ENCODE data around the gene CCL11. TPM values are rescaled to one million over a fixed set of nuclear protein-coding genes. Genes with fewer than 3 reads are reported as not detected.

The CCL11 gene
- total and polyA plus RNA-seq, 2 experiments from 2014 or later: not detected

GRCh38 chr17:34290586-34290985, 5.0 kb downstream of the CCL11 start (continued):
- TF ChIP-seq REST (IDR thresholded peaks at IDR 0.05; ENCODE audit: unreplicated experiment): no peak
- TF ChIP-seq EZH2phosphoT487 (IDR thresholded peaks at IDR 0.05; ENCODE audit: unreplicated experiment): no peak

GRCh38 chr17:34291721-34292348, 6.3 kb downstream of the CCL11 start:
- Histone ChIP-seq H3F3A (replicated peaks; ENCODE audit: low read depth) (no peaks in the 10 kb centered on the region), H3K4me2 (no peak overlapping the region), H3K36me3 (ENCODE audit: insufficient read depth) (no peaks in the 10 kb centered on the region), H4K20me1 (replicated peaks; ENCODE audit: insufficient read depth) (no peaks in the 10 kb centered on the region), H3K27ac (ENCODE audit: low read depth) (no peak overlapping the region), H3K27me3 (ENCODE audit: insufficient read depth) (no peaks in the 10 kb centered on the region), H3K4me1 (ENCODE audit: insufficient read depth) (no peaks in the 10 kb centered on the region), H3K79me2 (replicated peaks; ENCODE audit: insufficient read depth) (no peaks in the 10 kb centered on the region), H2AFZ (no peak overlapping the region), H3K9me2 (ENCODE audit: insufficient read depth) (peaks cover 12% of the 10 kb centered on the region; the same call in 1 of the 2 replicates), H3K4me3 (no peak overlapping the region)
- H3K27me3 Mint-ChIP-seq (ENCODE audit: insufficient read depth, low read depth, poor library complexity): peaks cover 4% of the 10 kb centered on the region
- no peaks in the 10 kb centered on the region for H3K4me1 Mint-ChIP-seq
- ATAC-seq (no peak), DNase-seq (ENCODE audit: low spot score) (no peak)
- H3K27ac Mint-ChIP-seq: no peak overlapping the region
- no peaks in the 10 kb centered on the region; the same call in 2 of the 3 replicates for H3K9me3 Mint-ChIP-seq
- H3K36me3 Mint-ChIP-seq (ENCODE audit: low read depth): no peaks in the 10 kb centered on the region
- no peak overlapping the region for H3K4me3 Mint-ChIP-seq
- TF ChIP-seq EZH2phosphoT487 (IDR thresholded peaks at IDR 0.05; ENCODE audit: unreplicated experiment): no peak
- no peak for TF ChIP-seq ZNF331 (CRISPR knock-in tag; IDR thresholded peaks at IDR 0.05; ENCODE audit: low read depth)
- no peak for TF ChIP-seq ZNF114 (CRISPR knock-in tag; IDR thresholded peaks at IDR 0.05)
- no peak for TF ChIP-seq STAT1 (IDR thresholded peaks at IDR 0.05; ENCODE audit: unreplicated experiment)
- TF ChIP-seq REST (IDR thresholded peaks at IDR 0.05; ENCODE audit: unreplicated experiment): no peak
- no peak for TF ChIP-seq NANOG (IDR thresholded peaks at IDR 0.05; ENCODE audit: borderline replicate concordance)
- TF ChIP-seq EZH2 (IDR thresholded peaks at IDR 0.05; ENCODE audit: low read depth, unreplicated experiment): no peak
- TF ChIP-seq CTCF (conservative IDR thresholded peaks at IDR 0.05; ENCODE audit: low read depth in 2 of 2): no peak
- TF ChIP-seq, protein P1, sequence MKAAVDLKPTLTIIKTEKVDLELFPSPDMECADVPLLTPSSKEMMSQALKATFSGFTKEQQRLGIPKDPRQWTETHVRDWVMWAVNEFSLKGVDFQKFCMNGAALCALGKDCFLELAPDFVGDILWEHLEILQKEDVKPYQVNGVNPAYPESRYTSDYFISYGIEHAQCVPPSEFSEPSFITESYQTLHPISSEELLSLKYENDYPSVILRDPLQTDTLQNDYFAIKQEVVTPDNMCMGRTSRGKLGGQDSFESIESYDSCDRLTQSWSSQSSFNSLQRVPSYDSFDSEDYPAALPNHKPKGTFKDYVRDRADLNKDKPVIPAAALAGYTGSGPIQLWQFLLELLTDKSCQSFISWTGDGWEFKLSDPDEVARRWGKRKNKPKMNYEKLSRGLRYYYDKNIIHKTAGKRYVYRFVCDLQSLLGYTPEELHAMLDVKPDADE (IDR thresholded peaks at IDR 0.05): no peak
